Osteoblast (primary cell): ENCODE results near the gene KRT85. TPM values are rescaled to one million over a fixed set of nuclear protein-coding genes. Genes with fewer than 3 reads are reported as not detected.

ENCODE experiments used
- DNase-seq: peaks from one replicate; pipeline ENCODE4 v3.0.0; 2011; ENCODE audit warnings: low spot score, mixed read lengths; ENCODE audit not compliant: insufficient read length; ENCODE audit errors: missing footprints
- H2AFZ ChIP-seq: 2 replicates; pipeline ENCODE4 v1.6.0; 2011; ENCODE audit warnings: mild to moderate bottlenecking, low read length
- H3K27ac ChIP-seq: 2 replicates; pipeline ENCODE4 v1.5.1; 2011; ENCODE audit warnings: mild to moderate bottlenecking, low read depth, low read length, moderate library complexity
- H3K27me3 ChIP-seq: 2 replicates; pipeline ENCODE4 v1.6.0; 2012; ENCODE audit warnings: mild to moderate bottlenecking, control low read depth, inconsistent platforms, low read length, moderate library complexity; ENCODE audit not compliant: insufficient read depth
- H3K36me3 ChIP-seq: 2 replicates; pipeline ENCODE4 v1.5.1; 2011; ENCODE audit warnings: mild to moderate bottlenecking, low read length, control low read depth, moderate library complexity; ENCODE audit not compliant: insufficient read depth
- H3K4me1 ChIP-seq: 2 replicates; pipeline ENCODE4 v1.5.1; 2011; ENCODE audit warnings: mild to moderate bottlenecking, low read length, control low read depth, moderate library complexity; ENCODE audit not compliant: insufficient read depth
- H3K4me2 ChIP-seq: 2 replicates; pipeline ENCODE4 v1.6.0; 2011; ENCODE audit warnings: mild to moderate bottlenecking, low read length; ENCODE audit not compliant: insufficient read depth
- H3K4me3 ChIP-seq: fragments of 200-600 bp; sonication (generic); 3 replicates; pipeline ENCODE4 v1.5.1; 2012; ENCODE audit warnings: mild to moderate bottlenecking, low read length, inconsistent platforms; ENCODE audit not compliant: insufficient read depth
- H3K79me2 ChIP-seq: 2 replicates; pipeline ENCODE4 v1.6.0; 2012; ENCODE audit warnings: mild to moderate bottlenecking, low read length, control low read depth, inconsistent platforms; ENCODE audit not compliant: insufficient read depth
- H3K9me3 ChIP-seq: 2 replicates; pipeline ENCODE4 v1.5.1; 2011; ENCODE audit warnings: low read depth, low read length, control low read depth
- H4K20me1 ChIP-seq: 2 replicates; pipeline ENCODE4 v1.6.0; 2012; ENCODE audit warnings: mild to moderate bottlenecking, low read length, control low read depth; ENCODE audit not compliant: insufficient read depth
- total RNA-seq: library from RNA; depleted of rRNA; stranded (reverse); fragments of >200 nt; gene quantifications from 2 replicates; pipeline ENCODE4 v1.2.3, GENCODE V29; 2012
- TF ChIP-seq, protein P1 (sequence below): IDR thresholded peaks from 2 replicates; pipeline ENCODE4 v1.5.1; 2011; ENCODE audit warnings: mild to moderate bottlenecking, low read depth, low read length, moderate library complexity; ENCODE audit errors: extremely low read depth

KRT85 gene
- total RNA-seq, 1 donor: not detected

DNA sequence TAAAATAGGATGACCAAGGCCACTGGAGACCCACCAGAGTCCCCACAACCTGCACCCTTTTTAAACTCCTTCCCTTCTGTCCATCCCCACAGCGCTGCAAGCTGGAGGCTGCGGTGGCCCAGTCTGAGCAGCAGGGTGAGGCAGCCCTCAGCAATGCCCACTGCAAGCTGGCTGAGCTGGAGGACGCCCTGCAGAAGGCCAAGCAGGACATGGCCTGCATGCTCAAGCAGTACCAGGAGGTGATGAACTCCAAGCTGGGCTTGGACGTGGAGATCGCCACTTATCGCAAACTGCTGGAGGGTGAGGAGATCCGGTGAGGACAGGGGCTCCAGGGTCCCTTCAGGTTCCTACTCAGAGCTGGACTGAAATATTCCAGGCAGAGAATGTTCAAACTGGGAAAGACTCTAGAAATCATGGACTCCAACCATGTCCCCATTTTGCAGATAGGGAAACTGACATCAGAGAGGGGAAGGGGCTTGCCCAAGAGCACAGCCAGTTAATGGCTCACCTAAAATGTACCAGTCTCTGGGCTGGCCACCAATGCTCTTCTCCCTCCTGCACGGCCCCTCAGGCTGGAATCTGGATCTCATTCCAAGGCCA is 17.2 kb downstream of the KRT85 start:
- no peak overlapping the region for H3K27ac ChIP-seq
- no peaks in the 10 kb centered on the region for H3K9me3 ChIP-seq
- peaks cover 5% of the 10 kb centered on the region for H3K4me1 ChIP-seq
- H4K20me1 ChIP-seq: no peaks in the 10 kb centered on the region
- no peaks in the 10 kb centered on the region for H3K79me2 ChIP-seq
- peaks cover 61% of the 10 kb centered on the region for H3K27me3 ChIP-seq
- TF ChIP-seq, protein P1, sequence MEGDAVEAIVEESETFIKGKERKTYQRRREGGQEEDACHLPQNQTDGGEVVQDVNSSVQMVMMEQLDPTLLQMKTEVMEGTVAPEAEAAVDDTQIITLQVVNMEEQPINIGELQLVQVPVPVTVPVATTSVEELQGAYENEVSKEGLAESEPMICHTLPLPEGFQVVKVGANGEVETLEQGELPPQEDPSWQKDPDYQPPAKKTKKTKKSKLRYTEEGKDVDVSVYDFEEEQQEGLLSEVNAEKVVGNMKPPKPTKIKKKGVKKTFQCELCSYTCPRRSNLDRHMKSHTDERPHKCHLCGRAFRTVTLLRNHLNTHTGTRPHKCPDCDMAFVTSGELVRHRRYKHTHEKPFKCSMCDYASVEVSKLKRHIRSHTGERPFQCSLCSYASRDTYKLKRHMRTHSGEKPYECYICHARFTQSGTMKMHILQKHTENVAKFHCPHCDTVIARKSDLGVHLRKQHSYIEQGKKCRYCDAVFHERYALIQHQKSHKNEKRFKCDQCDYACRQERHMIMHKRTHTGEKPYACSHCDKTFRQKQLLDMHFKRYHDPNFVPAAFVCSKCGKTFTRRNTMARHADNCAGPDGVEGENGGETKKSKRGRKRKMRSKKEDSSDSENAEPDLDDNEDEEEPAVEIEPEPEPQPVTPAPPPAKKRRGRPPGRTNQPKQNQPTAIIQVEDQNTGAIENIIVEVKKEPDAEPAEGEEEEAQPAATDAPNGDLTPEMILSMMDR: no peak
- H3K4me3 ChIP-seq: no peak overlapping the region
- no peak for DNase-seq
- no peak overlapping the region for H2AFZ ChIP-seq
- no peaks in the 10 kb centered on the region for H3K36me3 ChIP-seq
- H3K4me2 ChIP-seq: no peak overlapping the region

DNA sequence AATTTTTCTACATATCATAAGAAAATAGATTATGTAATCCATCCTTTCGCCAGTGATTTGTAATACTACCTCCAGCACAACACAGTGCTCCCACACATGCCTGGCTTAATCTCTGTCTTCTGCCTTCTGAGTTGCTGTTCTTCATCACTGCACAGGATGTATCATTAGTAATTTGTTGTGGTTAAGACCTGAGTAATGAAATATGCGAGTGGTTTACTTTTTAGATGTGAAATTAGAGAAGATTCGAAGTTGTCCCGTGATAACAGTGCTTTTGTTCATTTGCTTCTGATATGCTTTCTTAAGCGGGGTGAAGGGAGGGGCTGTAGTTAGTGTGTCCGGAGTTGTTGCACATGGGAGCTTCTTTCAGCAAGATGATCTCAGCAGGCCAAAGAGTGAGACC is 18.1 kb downstream of the KRT85 start:
- DNase-seq: peak; percentile 74
- no peak overlapping the region for H3K4me2 ChIP-seq
- no peaks in the 10 kb centered on the region for H3K36me3 ChIP-seq
- H3K27ac ChIP-seq: no peak overlapping the region
- H3K79me2 ChIP-seq: no peaks in the 10 kb centered on the region
- H3K9me3 ChIP-seq: no peaks in the 10 kb centered on the region
- no peak overlapping the region for H3K4me3 ChIP-seq
- TF ChIP-seq, protein P1: no peak
- H3K27me3 ChIP-seq: peaks cover 52% of the 10 kb centered on the region
- H2AFZ ChIP-seq: no peak overlapping the region
- H3K4me1 ChIP-seq: peaks cover 5% of the 10 kb centered on the region
- H4K20me1 ChIP-seq: no peaks in the 10 kb centered on the region

DNA sequence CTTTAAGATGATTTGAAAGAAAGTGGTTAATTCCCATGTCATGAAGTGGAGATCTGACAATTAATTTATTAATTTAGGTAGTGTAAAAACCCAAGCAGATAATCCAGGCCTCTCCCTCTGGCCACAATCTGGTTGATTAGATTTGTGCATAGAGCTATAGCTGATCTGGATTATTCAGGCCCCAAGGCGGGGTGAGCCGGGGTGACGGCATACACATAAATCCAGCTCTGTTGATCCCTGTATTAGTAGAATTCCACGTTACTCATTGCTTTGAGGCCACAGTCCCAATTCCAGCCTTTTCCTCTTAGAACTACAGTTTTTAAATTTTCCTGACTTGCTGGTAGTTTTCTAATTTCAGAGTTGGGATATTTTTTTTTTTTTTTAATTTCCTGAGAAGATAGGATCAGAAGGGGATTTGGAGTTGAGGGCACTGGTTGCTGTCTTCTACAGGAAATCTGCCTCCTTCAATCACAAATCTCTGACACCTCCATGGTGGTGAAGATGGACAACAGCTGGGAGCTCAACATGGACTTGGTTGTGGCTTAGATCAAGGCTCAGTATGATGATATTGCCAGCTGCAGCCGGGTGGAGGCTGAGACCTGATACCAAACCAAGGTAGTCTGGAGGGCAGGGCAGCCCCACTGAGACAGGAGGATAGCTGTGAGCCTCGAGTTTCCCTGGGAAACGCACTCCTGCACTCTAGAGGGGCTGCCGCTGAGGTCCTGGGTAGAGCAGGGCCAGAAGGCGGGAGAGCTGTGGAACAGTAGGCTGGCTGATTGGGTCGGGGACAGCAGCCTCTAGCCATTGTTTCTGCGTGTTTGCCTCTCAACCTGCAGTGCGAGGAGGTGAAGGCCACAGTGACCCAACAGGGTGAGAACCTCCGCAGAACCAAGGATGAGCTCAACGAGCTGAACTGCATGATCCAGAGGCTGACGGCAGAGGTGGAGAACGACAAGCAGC is 19.4 kb downstream of the KRT85 start:
- TF ChIP-seq, protein P1: no peak
- Histone ChIP-seq H3K27me3 (peaks cover 47% of the 10 kb centered on the region), H3K4me1 (peaks cover 5% of the 10 kb centered on the region), H3K36me3 (no peaks in the 10 kb centered on the region), H3K27ac (no peak overlapping the region), H2AFZ (no peak overlapping the region), H3K4me2 (no peak overlapping the region), H3K9me3 (no peaks in the 10 kb centered on the region), H3K4me3 (no peak overlapping the region), H4K20me1 (no peaks in the 10 kb centered on the region), H3K79me2 (no peaks in the 10 kb centered on the region)
- DNase-seq: peak; percentile 53

DNA sequence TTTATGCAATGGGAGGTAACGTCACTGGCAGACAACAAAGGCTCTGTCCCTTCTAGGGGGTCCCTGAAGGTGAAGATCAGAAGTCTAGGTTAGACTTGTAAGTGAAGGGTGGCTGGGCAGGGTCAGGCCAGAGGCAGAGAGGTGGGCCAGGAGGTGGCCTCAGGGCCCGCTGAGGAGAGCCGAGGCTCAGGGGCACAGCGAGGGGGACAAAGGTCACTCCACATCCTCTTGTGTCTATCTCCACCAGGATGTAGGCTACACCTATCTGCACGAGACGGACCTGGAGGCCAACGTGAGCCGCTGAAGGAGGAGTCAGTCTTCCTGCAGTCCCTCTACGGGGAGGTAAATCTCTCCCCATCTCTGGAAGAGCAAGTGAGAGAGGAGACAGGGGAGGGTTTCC is 20.3 kb downstream of the KRT85 start:
- Histone ChIP-seq H3K4me2 (no peak overlapping the region), H3K27ac (no peak overlapping the region), H3K79me2 (no peaks in the 10 kb centered on the region), H3K36me3 (no peaks in the 10 kb centered on the region), H4K20me1 (no peaks in the 10 kb centered on the region), H3K27me3 (peaks cover 48% of the 10 kb centered on the region), H3K4me3 (no peak overlapping the region), H3K4me1 (peaks cover 5% of the 10 kb centered on the region), H2AFZ (no peak overlapping the region), H3K9me3 (no peaks in the 10 kb centered on the region)
- peak; percentile 46 for DNase-seq
- TF ChIP-seq, protein P1: no peak
